ENCODE measurements around the gene ERP29. TPM values are rescaled to one million over a fixed set of nuclear protein-coding genes. Genes with fewer than 3 reads are reported as not detected.
"Not testable (repeated sequence)": the region's sequence is repeated elsewhere in the genome, so short reads cannot be mapped to it uniquely, and the experiment has no call there.

Gene ERP29
- total and polyA plus RNA-seq, 3 experiments from 2014 or later: 87.4 to 188 (median 88.0) TPM

DNA sequence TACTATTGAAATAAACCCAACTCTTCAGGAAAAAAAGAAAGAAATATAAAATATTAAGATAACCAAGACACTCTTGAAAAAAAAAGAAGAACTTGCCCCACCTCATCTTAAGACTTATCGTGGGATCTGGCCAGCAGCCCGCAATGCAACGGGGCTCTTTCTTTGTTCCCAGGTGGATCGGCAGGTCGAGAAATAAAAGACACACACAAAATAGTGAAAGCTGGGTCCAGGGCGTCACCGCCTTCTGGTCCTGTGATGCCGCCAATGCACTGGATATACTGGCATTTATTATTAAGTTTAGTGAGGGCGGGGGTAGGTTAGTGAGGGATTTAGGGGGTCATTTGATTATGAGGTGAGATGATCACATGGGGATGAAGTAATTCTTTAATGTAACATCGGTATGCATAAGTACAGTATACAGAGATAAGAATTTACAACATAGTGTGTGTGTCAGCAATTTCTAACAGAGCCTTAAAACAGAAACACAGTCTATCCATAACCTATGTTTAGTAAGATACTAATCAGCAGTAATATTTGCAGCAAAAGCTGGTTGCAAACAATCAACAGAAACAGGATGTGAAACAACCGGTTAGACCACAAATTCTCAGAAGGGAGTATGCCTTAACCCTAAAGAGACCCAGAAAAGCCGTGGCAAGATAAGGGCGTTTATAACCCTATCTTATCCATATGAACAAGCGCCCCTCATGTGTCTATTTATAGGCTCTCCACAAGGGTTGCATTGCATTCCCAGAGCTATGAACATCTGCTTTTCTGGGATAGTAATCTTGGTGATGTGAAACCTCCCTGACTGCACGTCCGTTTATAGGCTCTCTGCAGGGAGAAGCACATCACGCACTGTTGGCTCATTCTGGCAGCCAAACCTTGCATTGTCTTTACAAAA, 18.8 kb upstream of the ERP29 start:
- Mint-ChIP-seq H3K36me3 (peaks cover 3 to 14% (median 4%) of the 10 kb centered on the region in 3 donors), H3K4me3 (peak overlapping the region; percentile 88 to 98 (median 95)), H3K27ac (peak overlapping the region; percentile 68 to 98 (median 92)), H3K4me1 (peaks cover 74 to 85% (median 84%) of the 10 kb centered on the region in 3 donors)
- H3K27me3 ChIP-seq (ENCODE audit: insufficient read depth, low read length, poor library complexity, severe bottlenecking); H3K9me3 ChIP-seq (ENCODE audit: low read length); H3K27me3 Mint-ChIP-seq; H3K36me3 ChIP-seq (ENCODE audit: insufficient read depth, low read length); H3K9me3 Mint-ChIP-seq: not testable (repeated sequence)
- ChIA-PET POLR2A (interaction anchor here (0.6 to 3.0 kb wide), 8 partner anchors 8 to 1041 kb away, joined by 3 to 55 read pairs (median 5); partner anchors contain the start of genes ERP29 and TMEM116), CTCF (interaction anchor here (0.7 to 14.4 kb wide), 5 partner anchors 10 to 347 kb away, joined by 3 to 129 read pairs (median 7); partner anchors contain the start of genes ERP29 and TMEM116)
- Histone ChIP-seq H3K4me1 (ENCODE audit: insufficient read depth, low read length) (peaks cover 69% of the 10 kb centered on the region), H3K27ac (ENCODE audit: low read depth, low read length) (peak overlapping the region; percentile 48), H3K4me3 (ENCODE audit: low read length) (peak overlapping the region; percentile 56)
- peak in 2 of 5 donors; percentile 36 to 49 for DNase-seq

DNA sequence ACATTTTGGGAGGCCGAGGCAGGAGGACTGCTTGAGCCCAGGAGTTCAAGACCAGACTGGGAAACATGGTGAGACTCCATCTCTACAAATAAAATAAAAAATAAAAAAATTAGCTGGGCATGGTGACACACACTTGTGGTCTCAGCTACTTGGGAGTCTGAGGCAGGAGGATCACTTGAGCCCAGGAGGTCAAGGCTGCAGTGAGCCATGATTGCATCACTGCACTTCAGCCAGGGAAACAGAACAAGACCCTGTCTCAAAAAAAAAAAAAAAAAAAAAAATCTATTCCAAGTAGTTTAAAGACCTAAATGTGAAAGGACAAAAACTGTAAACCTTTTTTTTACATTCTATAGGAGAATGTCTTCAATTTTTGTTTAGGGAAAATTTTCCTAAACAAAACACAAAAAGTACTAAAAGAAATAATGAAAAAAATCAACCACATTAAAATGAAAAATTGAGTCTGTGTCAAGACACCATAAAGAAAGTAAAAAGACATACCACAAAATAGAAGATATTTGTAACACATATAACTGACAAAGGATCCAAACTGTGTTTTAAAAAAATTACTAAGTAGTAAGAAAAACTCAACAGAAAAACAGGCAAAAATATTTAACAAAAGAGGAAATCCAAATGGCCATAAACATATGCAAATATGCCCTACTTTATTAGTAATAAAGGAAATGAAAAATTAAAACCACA, 17.3 kb upstream of the ERP29 start:
- CTCF ChIA-PET: interaction anchor here (2.5 to 14.4 kb wide), 3 partner anchors 8 to 51 kb away, joined by 7 to 129 read pairs (median 13); partner anchors contain the start of genes ERP29 and TMEM116
- peak overlapping the region; percentile 12 to 98 (median 76) for H3K27ac Mint-ChIP-seq

GRCh38 chr12:111997300-111997699, 15.9 kb upstream of the ERP29 start:
- Histone ChIP-seq H3K27me3 (ENCODE audit: insufficient read depth, low read length, poor library complexity, severe bottlenecking) (no peaks in the 10 kb centered on the region), H3K4me3 (ENCODE audit: low read length) (no peak overlapping the region), H3K9me3 (ENCODE audit: low read length) (no peaks in the 10 kb centered on the region), H3K4me1 (ENCODE audit: insufficient read depth, low read length) (peaks cover 87% of the 10 kb centered on the region), H3K36me3 (ENCODE audit: insufficient read depth, low read length) (no peaks in the 10 kb centered on the region), H3K27ac (ENCODE audit: low read depth, low read length) (no peak overlapping the region)
- DNase-seq: no peak
- H3K27me3 Mint-ChIP-seq: peaks cover 0 to 1% of the 10 kb centered on the region in 2 donors
- POLR2A ChIA-PET: interaction anchor here (7.9 kb wide), 1 partner anchor 16 kb away, joined by 68 read pairs; the partner anchor contains the start of genes ERP29 and TMEM116
- peaks cover 81 to 88% (median 85%) of the 10 kb centered on the region in 3 donors for H3K4me1 Mint-ChIP-seq
- no peaks in the 10 kb centered on the region for H3K9me3 Mint-ChIP-seq
- peaks cover 0 to 6% (median 4%) of the 10 kb centered on the region in 3 donors for H3K36me3 Mint-ChIP-seq
- H3K4me3 Mint-ChIP-seq: peak overlapping the region; percentile 41 to 76 (median 50)
- H3K27ac Mint-ChIP-seq: peak overlapping the region; percentile 31 to 94 (median 85)
- CTCF ChIA-PET: interaction anchor here (1.0 to 14.4 kb wide), 3 partner anchors 10 to 41 kb away, joined by 3 to 129 read pairs (median 3); partner anchors contain the start of genes ERP29 and TMEM116

More for the DNA sequence above, 17.3 kb upstream of the ERP29 start:
- Histone ChIP-seq H3K27me3 (ENCODE audit: insufficient read depth, low read length, poor library complexity, severe bottlenecking) (no peaks in the 10 kb centered on the region), H3K9me3 (ENCODE audit: low read length) (no peaks in the 10 kb centered on the region), H3K4me1 (ENCODE audit: insufficient read depth, low read length) (peaks cover 84% of the 10 kb centered on the region), H3K4me3 (ENCODE audit: low read length) (no peak overlapping the region), H3K36me3 (ENCODE audit: insufficient read depth, low read length) (no peaks in the 10 kb centered on the region), H3K27ac (ENCODE audit: low read depth, low read length) (peak overlapping the region; percentile 22)
- peak overlapping the region; percentile 8 to 96 (median 35) for H3K4me3 Mint-ChIP-seq
- DNase-seq: no peak
- peaks cover 0 to 1% of the 10 kb centered on the region in 2 donors for H3K27me3 Mint-ChIP-seq
- H3K36me3 Mint-ChIP-seq: peaks cover 3 to 8% (median 7%) of the 10 kb centered on the region in 3 donors
- H3K9me3 Mint-ChIP-seq: no peaks in the 10 kb centered on the region
- peaks cover 80 to 88% (median 85%) of the 10 kb centered on the region in 3 donors for H3K4me1 Mint-ChIP-seq
- POLR2A ChIA-PET: interaction anchor here (0.6 to 7.9 kb wide), 4 partner anchors 10 to 24 kb away, joined by 8 to 68 read pairs (median 32); partner anchors contain the start of genes ERP29 and TMEM116

DNA sequence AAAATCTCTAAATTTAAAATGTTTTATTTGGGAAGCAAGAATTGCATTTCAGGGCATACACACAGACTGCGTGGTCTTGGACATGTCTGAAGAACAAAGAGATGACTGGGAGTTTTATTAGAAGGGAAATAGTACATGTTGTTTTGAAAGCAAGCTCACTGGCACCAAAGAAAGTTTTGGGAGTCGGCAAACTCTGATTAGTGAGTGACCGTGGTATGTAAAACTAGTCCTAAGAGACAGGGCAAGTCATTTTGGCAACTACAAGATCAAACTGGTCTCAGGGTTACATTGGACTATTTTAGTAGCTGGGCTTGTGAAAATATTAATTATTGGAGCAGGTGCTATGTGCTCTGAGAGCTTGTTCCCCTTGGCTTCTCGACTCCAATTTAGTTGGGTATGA, 15.2 kb upstream of the ERP29 start:
- H3K9me3 Mint-ChIP-seq: no peaks in the 10 kb centered on the region
- no peaks in the 10 kb centered on the region for H3K27me3 ChIP-seq (ENCODE audit: insufficient read depth, low read length, poor library complexity, severe bottlenecking)
- no peak for DNase-seq
- peaks cover 87% of the 10 kb centered on the region for H3K4me1 ChIP-seq (ENCODE audit: insufficient read depth, low read length)
- H3K4me3 Mint-ChIP-seq: peak overlapping the region; percentile 48 to 78 (median 74)
- ChIA-PET CTCF (interaction anchor here (1.0 to 14.4 kb wide), 3 partner anchors 9 to 42 kb away, joined by 3 to 129 read pairs (median 3); partner anchors contain the start of genes ERP29 and TMEM116), POLR2A (interaction anchor here (0.6 to 7.9 kb wide), 2 partner anchors 15 to 19 kb away, joined by 3 to 68 read pairs; partner anchors contain the start of genes ERP29 and TMEM116)
- peaks cover 0 to 1% of the 10 kb centered on the region in 2 donors for H3K27me3 Mint-ChIP-seq
- H3K27ac Mint-ChIP-seq: peak overlapping the region; percentile 50 to 94 (median 86)
- H3K36me3 Mint-ChIP-seq: peaks cover 0 to 8% (median 6%) of the 10 kb centered on the region in 3 donors
- H3K36me3 ChIP-seq (ENCODE audit: insufficient read depth, low read length): no peaks in the 10 kb centered on the region
- no peak overlapping the region for H3K4me3 ChIP-seq (ENCODE audit: low read length)
- H3K27ac ChIP-seq (ENCODE audit: low read depth, low read length): no peak overlapping the region
- peaks cover 80 to 88% (median 85%) of the 10 kb centered on the region in 3 donors for H3K4me1 Mint-ChIP-seq
- H3K9me3 ChIP-seq (ENCODE audit: low read length): no peaks in the 10 kb centered on the region

GRCh38 chr12:111999129-111999528, 14.1 kb upstream of the ERP29 start:
- peaks cover 72 to 85% (median 84%) of the 10 kb centered on the region in 3 donors for H3K4me1 Mint-ChIP-seq
- ChIA-PET POLR2A (interaction anchor here (7.9 kb wide), 1 partner anchor 14 kb away, joined by 68 read pairs; the partner anchor contains the start of genes ERP29 and TMEM116), CTCF (interaction anchor here (0.7 to 14.4 kb wide), 4 partner anchors 15 to 54 kb away, joined by 3 to 129 read pairs (median 4); partner anchors contain the start of genes ERP29 and TMEM116)
- DNase-seq; H3K36me3 Mint-ChIP-seq; H3K9me3 ChIP-seq (ENCODE audit: low read length); H3K36me3 ChIP-seq (ENCODE audit: insufficient read depth, low read length); H3K27me3 Mint-ChIP-seq; H3K9me3 Mint-ChIP-seq; H3K4me3 ChIP-seq (ENCODE audit: low read length); H3K27me3 ChIP-seq (ENCODE audit: insufficient read depth, low read length, poor library complexity, severe bottlenecking); H3K27ac ChIP-seq (ENCODE audit: low read depth, low read length): not testable (repeated sequence)
- H3K4me1 ChIP-seq (ENCODE audit: insufficient read depth, low read length): peaks cover 79% of the 10 kb centered on the region
- H3K4me3 Mint-ChIP-seq: peak overlapping the region; percentile 5 to 95 (median 74)
- peak overlapping the region in 7 of 8 donors; percentile 75 to 94 (median 88) for H3K27ac Mint-ChIP-seq

DNA sequence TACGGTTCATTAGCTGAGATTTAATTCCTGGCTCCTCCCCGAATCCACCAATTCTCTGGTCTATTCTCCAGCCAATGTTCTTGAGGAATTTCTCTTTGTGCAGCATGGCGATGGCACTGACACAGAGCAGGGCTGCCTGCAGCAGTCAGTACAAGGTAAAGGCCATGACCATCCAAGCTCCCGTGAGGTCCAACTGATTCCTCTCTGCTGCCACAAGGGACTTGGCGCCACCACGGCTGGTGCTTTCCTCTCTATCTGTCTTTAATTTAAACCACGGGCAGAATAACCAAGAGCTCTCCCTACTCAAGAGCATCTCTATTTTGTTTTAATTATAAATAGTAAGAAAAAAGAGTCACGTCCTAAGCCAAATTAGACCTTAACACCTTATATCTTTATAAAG, 12.4 kb upstream of the ERP29 start:
- H3K27ac ChIP-seq (ENCODE audit: low read depth, low read length): no peak overlapping the region
- H3K36me3 Mint-ChIP-seq: peaks cover 0 to 6% (median 3%) of the 10 kb centered on the region in 3 donors
- H3K36me3 ChIP-seq (ENCODE audit: insufficient read depth, low read length): no peaks in the 10 kb centered on the region
- peak overlapping the region; percentile 57 for H3K4me3 ChIP-seq (ENCODE audit: low read length)
- no peaks in the 10 kb centered on the region for H3K9me3 Mint-ChIP-seq
- H3K4me1 ChIP-seq (ENCODE audit: insufficient read depth, low read length): peaks cover 77% of the 10 kb centered on the region
- no peaks in the 10 kb centered on the region for H3K27me3 ChIP-seq (ENCODE audit: insufficient read depth, low read length, poor library complexity, severe bottlenecking)
- no peaks in the 10 kb centered on the region for H3K27me3 Mint-ChIP-seq
- H3K4me3 Mint-ChIP-seq: peak overlapping the region; percentile 86 to 95 (median 91)
- ChIA-PET POLR2A (interaction anchor here (0.6 to 7.9 kb wide), 2 partner anchors 12 to 20 kb away, joined by 3 to 68 read pairs; partner anchors contain the start of genes ERP29 and TMEM116), CTCF (interaction anchor here (0.8 to 14.4 kb wide), 2 partner anchors 13 to 32 kb away, joined by 3 to 129 read pairs; partner anchors contain the start of genes ERP29 and TMEM116)
- H3K27ac Mint-ChIP-seq: peak overlapping the region; percentile 81 to 97 (median 94)
- no peak for DNase-seq
- no peaks in the 10 kb centered on the region for H3K9me3 ChIP-seq (ENCODE audit: low read length)
- peaks cover 66 to 84% (median 83%) of the 10 kb centered on the region in 3 donors for H3K4me1 Mint-ChIP-seq

GRCh38 chr12:112001576-112001975, 11.7 kb upstream of the ERP29 start:
- Mint-ChIP-seq H3K4me3 (peak overlapping the region; percentile 86 to 95 (median 91)), H3K4me1 (peaks cover 66 to 84% (median 83%) of the 10 kb centered on the region in 3 donors)
- H3K4me3 ChIP-seq (ENCODE audit: low read length): peak overlapping the region; percentile 57

More at GRCh38 chr12:112001576-112001975, 11.7 kb upstream of the ERP29 start:
- Histone ChIP-seq H3K36me3 (ENCODE audit: insufficient read depth, low read length) (no peaks in the 10 kb centered on the region), H3K27me3 (ENCODE audit: insufficient read depth, low read length, poor library complexity, severe bottlenecking) (no peaks in the 10 kb centered on the region), H3K9me3 (ENCODE audit: low read length) (no peaks in the 10 kb centered on the region), H3K4me1 (ENCODE audit: insufficient read depth, low read length) (peaks cover 71% of the 10 kb centered on the region), H3K27ac (ENCODE audit: low read depth, low read length) (peak overlapping the region; percentile 36)
- Mint-ChIP-seq H3K9me3 (no peaks in the 10 kb centered on the region), H3K36me3 (peaks cover 0 to 6% (median 2%) of the 10 kb centered on the region in 3 donors), H3K27me3 (no peaks in the 10 kb centered on the region), H3K27ac (peak overlapping the region; percentile 85 to 97 (median 94))
- CTCF ChIA-PET: interaction anchor here (0.8 to 14.4 kb wide), 3 partner anchors 10 to 33 kb away, joined by 3 to 129 read pairs (median 4); partner anchors contain the start of genes ERP29 and TMEM116
- POLR2A ChIA-PET: interaction anchor here (0.7 to 7.9 kb wide), 3 partner anchors 8 to 16 kb away, joined by 4 to 68 read pairs (median 8); partner anchors contain the start of genes ERP29 and TMEM116
- DNase-seq: no peak
